DND-41 (cell line): Measurements from ENCODE around the gene GAS7.

ENCODE experiments used
- ATAC-seq: fragments of 200-7000 bp; cut with Tn5 transposase; 3 replicates; pipeline ENCODE4 v1.9.1; 2021; ENCODE audit warnings: low read depth; ENCODE audit not compliant: insufficient read depth
- DNase-seq: peaks from one replicate; pipeline ENCODE4 v3.0.0-alpha.2; 2020
- H2AFZ ChIP-seq: 2 replicates; pipeline ENCODE4 v1.6.0; 2012; ENCODE audit warnings: low read depth, low read length
- H3K27ac ChIP-seq: 2 replicates; pipeline ENCODE4 v1.5.1; 2012; ENCODE audit warnings: low read length, inconsistent platforms
- H3K27me3 ChIP-seq: fragments of 200-600 bp; sonication (generic); 2 replicates; pipeline ENCODE4 v1.6.0; 2012; ENCODE audit warnings: low read length, mild to moderate bottlenecking, inconsistent platforms; ENCODE audit not compliant: insufficient read depth, poor library complexity
- H3K36me3 ChIP-seq: 2 replicates; pipeline ENCODE4 v1.5.1; 2012; ENCODE audit warnings: low read length, inconsistent platforms; ENCODE audit not compliant: insufficient read depth
- H3K4me1 ChIP-seq: 2 replicates; pipeline ENCODE4 v1.5.1; 2012; ENCODE audit warnings: mild to moderate bottlenecking, low read length; ENCODE audit not compliant: insufficient read depth
- H3K4me2 ChIP-seq: 2 replicates; pipeline ENCODE4 v1.6.0; 2012; ENCODE audit warnings: mild to moderate bottlenecking, moderate library complexity, low read length, inconsistent platforms; ENCODE audit not compliant: insufficient read depth
- H3K4me3 ChIP-seq, 2 experiments: fragments of 200-600 bp in 1 of 2; shearing (Covaris generic) in 1 of 2; 2 replicates each; pipeline ENCODE4 v1.5.1; 2012 to 2016; ENCODE audit warnings: inconsistent platforms in 2 of 2, low read length in 2 of 2, mild to moderate bottlenecking in 2 of 2, low read depth in 1 of 2, moderate library complexity in 1 of 2
- H3K79me2 ChIP-seq: 2 replicates; pipeline ENCODE4 v1.6.0; 2012; ENCODE audit warnings: low read length, inconsistent platforms; ENCODE audit not compliant: insufficient read depth
- H3K9ac ChIP-seq: 2 replicates; pipeline ENCODE4 v1.6.0; 2012; ENCODE audit warnings: low read depth, mild to moderate bottlenecking, inconsistent platforms, low read length, moderate library complexity
- H3K9me3 ChIP-seq: 2 replicates; pipeline ENCODE4 v1.5.1; 2012; ENCODE audit warnings: low read length, moderate library complexity, mild to moderate bottlenecking, inconsistent platforms; ENCODE audit not compliant: insufficient read depth, severe bottlenecking
- H4K20me1 ChIP-seq: 2 replicates; pipeline ENCODE4 v1.6.0; 2012; ENCODE audit warnings: low read length; ENCODE audit not compliant: insufficient read depth
- CTCF ChIP-seq: IDR thresholded peaks from 2 replicates; pipeline ENCODE4 v1.5.1; 2012; ENCODE audit warnings: borderline replicate concordance, low read length, moderate library complexity, mild to moderate bottlenecking; ENCODE audit not compliant: poor library complexity, severe bottlenecking; ENCODE audit errors: extremely low read depth
- EZH2 ChIP-seq: IDR thresholded peaks from 3 replicates; pipeline ENCODE4 v1.6.1; 2012; ENCODE audit warnings: borderline replicate concordance, low read depth, mild to moderate bottlenecking, moderate library complexity, low read length, inconsistent platforms; ENCODE audit not compliant: severe bottlenecking

GAS7 gene

GRCh38 chr17:9979463-9979995, 218.9 kb downstream of the GAS7 start:
- Histone ChIP-seq H3K9ac (no peak overlapping the region), H3K4me1 (no peaks in the 10 kb centered on the region), H3K27me3 (no peaks in the 10 kb centered on the region), H3K4me3 (no peak overlapping the region), H4K20me1 (no peaks in the 10 kb centered on the region), H3K36me3 (no peaks in the 10 kb centered on the region), H2AFZ (no peak overlapping the region), H3K4me2 (no peak overlapping the region), H3K27ac (no peak overlapping the region), H3K9me3 (no peaks in the 10 kb centered on the region), H3K79me2 (no peaks in the 10 kb centered on the region)
- TF ChIP-seq EZH2 = no peak
- no peak for TF ChIP-seq CTCF
- DNase-seq = no peak
- no peak for ATAC-seq

DNA sequence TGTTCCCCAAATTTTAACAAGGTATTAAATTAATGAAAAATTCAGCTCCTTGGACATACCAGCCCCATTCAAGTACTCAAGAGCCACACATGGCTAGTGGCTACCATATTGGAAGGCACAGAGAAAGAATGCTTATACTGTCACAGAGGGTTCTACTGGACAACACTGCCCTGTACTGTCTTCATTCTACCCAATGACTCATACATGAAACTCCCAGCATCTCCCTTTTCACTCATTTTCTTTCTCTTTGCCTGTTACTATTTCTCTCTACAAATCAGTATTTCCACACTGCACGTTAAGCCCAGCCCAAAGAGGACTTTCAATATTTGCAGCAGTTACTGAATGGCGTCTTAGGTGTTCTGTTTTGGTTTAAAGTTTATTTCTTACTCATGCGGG, 221.2 kb downstream of the GAS7 start:
- H3K36me3 ChIP-seq = no peaks in the 10 kb centered on the region
- no peak overlapping the region for H3K4me2 ChIP-seq
- no peak for ATAC-seq
- H3K79me2 ChIP-seq = no peaks in the 10 kb centered on the region
- H3K4me1 ChIP-seq = no peaks in the 10 kb centered on the region
- H3K9ac ChIP-seq = no peak overlapping the region
- no peaks in the 10 kb centered on the region for H3K9me3 ChIP-seq
- TF ChIP-seq EZH2 (no peak), CTCF (no peak)
- H3K27me3 ChIP-seq = no peaks in the 10 kb centered on the region
- no peak overlapping the region for H3K27ac ChIP-seq
- H4K20me1 ChIP-seq = 0 out of 2 replicates have a peak, but pooled peaks cover under 1% of the 10 kb centered on the region
- no peak overlapping the region for H2AFZ ChIP-seq
- H3K4me3 ChIP-seq = no peak overlapping the region
- DNase-seq = no peak

DNA sequence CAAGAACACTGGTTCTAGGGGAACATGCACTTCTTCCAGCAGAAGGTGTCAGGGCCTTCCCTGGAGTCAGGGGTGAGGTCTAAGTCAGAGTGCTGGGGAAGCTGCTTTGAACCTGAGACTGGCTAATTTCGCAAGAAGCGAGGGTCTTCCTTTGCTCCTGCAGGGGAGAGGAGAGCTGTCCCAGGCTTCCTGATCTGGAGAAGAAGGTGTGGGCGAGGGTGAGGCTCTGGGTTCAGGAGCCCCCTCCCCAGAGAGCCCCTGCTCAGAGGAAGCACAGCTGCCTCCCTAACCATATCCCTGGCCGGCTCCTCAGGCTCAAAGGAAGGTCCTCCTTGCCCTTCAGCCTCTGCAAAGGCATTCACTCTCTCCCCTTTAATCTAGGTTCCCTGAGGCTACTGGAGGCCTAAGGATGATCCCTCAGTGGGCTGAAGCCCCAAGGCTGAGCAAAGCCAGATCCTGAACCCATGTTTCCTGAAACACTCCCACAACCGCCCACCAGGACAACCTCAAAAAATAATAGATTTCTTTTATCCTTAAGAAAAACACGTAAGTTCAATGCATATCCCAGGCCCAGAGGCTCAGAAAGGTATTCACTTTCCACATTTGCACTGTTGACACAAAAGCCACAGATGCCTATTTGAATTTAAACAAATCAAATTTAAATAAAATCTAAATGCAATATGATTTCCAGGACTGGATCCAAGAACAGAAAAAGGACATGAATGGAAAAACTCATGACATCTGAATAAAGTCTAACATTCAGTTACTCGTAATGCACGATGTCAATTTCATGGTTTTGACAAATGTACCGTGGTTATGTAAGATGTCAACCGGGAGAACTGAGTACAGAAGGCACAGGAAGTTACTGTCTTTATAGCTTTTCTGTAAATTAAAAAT, 221.9 kb downstream of the GAS7 start:
- H2AFZ ChIP-seq = no peak overlapping the region
- no peaks in the 10 kb centered on the region for H3K4me1 ChIP-seq
- H4K20me1 ChIP-seq = 0 out of 2 replicates have a peak, but pooled peaks cover 2% of the 10 kb centered on the region
- H3K36me3 ChIP-seq = no peaks in the 10 kb centered on the region
- no peak overlapping the region for H3K9ac ChIP-seq
- H3K4me3 ChIP-seq = no peak overlapping the region
- no peaks in the 10 kb centered on the region for H3K79me2 ChIP-seq
- H3K9me3 ChIP-seq = no peaks in the 10 kb centered on the region
- DNase-seq = no peak
- no peak for ATAC-seq
- no peak for TF ChIP-seq EZH2
- H3K4me2 ChIP-seq = no peak overlapping the region
- H3K27me3 ChIP-seq = no peaks in the 10 kb centered on the region
- no peak overlapping the region for H3K27ac ChIP-seq
